NCI-H2196 (cell line): ENCODE data around the gene NKIRAS2.

ENCODE experiments used
- DNase-seq: peaks from one replicate; lab custom pipeline; 2025; ENCODE audit not compliant: unreplicated experiment; lab: John Stamatoyannopoulos, UW

NKIRAS2 gene

GRCh38 chr17:42025936-42026335, 6.0 kb downstream of the NKIRAS2 start:
- DNase-seq, result no peak

GRCh38 chr17:42026857-42027589, 7.1 kb downstream of the NKIRAS2 start:
- no peak for DNase-seq

GRCh38 chr17:42027590-42027889, 7.7 kb downstream of the NKIRAS2 start:
- DNase-seq, result no peak

- DNase-seq, result no peak
Observed at GRCh38 chr17:42027961-42028790, 8.3 kb downstream of the NKIRAS2 start.

GRCh38 chr17:42028791-42029127, 8.9 kb downstream of the NKIRAS2 start:
- no peak for DNase-seq

GRCh38 chr17:42031584-42031983, 11.7 kb downstream of the NKIRAS2 start:
- no peak for DNase-seq

- DNase-seq, result no peak
Observed at GRCh38 chr17:42034059-42034458, 14.2 kb downstream of the NKIRAS2 start.

- no peak for DNase-seq
Observed at GRCh38 chr17:42038221-42038973, 18.5 kb downstream of the NKIRAS2 start.

GRCh38 chr17:42039794-42040763, 20.2 kb downstream of the NKIRAS2 start:
- no peak for DNase-seq

GRCh38 chr17:42040818-42041217, 20.9 kb downstream of the NKIRAS2 start:
- DNase-seq, result no peak

- DNase-seq, result no peak
Observed at GRCh38 chr17:42041619-42042018, 21.7 kb downstream of the NKIRAS2 start.

- DNase-seq, result no peak
Observed at GRCh38 chr17:42042598-42043319, 22.9 kb downstream of the NKIRAS2 start.

- DNase-seq, result no peak
Observed at GRCh38 chr17:42045719-42046118, 25.8 kb downstream of the NKIRAS2 start.

GRCh38 chr17:42047343-42047742, 27.5 kb downstream of the NKIRAS2 start:
- no peak for DNase-seq

GRCh38 chr17:42049834-42050392, 30.0 kb downstream of the NKIRAS2 start:
- no peak for DNase-seq

- peak; percentile 10 for DNase-seq
Observed at GRCh38 chr17:42050393-42051012, 30.6 kb downstream of the NKIRAS2 start, which contains the start of gene C17orf113. Gene C17orf113, minus strand, starts transcription at chr17:42050601. Its CDS starts 7,225 bp downstream, at chr17:42043376.

- DNase-seq, result no peak
Observed at GRCh38 chr17:42051013-42051400, 31.1 kb downstream of the NKIRAS2 start.

- DNase-seq, result no peak
Observed at GRCh38 chr17:42051645-42052044, 31.8 kb downstream of the NKIRAS2 start.

GRCh38 chr17:42052346-42052877, 32.5 kb downstream of the NKIRAS2 start:
- no peak for DNase-seq
